GM23338 (cell line): Measurements from ENCODE around the gene FPR1. TPM values are rescaled to one million over a fixed set of nuclear protein-coding genes. Genes with fewer than 3 reads are reported as not detected.
A peak's percentile ranks its signal among the peaks of the same experiment; 100 is the strongest.
"Not testable (repeated sequence)": the region's sequence is repeated elsewhere in the genome, so short reads cannot be mapped to it uniquely, and the experiment has no call there.

ENCODE experiments used
- ATAC-seq: fragments of 200-7000 bp; cut with Tn5 transposase; 3 replicates; pipeline ENCODE4 v1.9.1; 2020
- DNase-seq: peaks from one replicate; pipeline ENCODE4 v3.0.0-alpha.2; 2015; ENCODE audit warnings: low spot score
- H2AFZ ChIP-seq: fragments of 200-600 bp; sonication (generic); 2 replicates; pipeline ENCODE4 v1.8.0; 2016; ENCODE audit warnings: antibody characterized with exemption, mild to moderate bottlenecking, moderate library complexity
- H3F3A ChIP-seq: fragments of 200-600 bp; sonication (generic); replicated peaks from 2 replicates; pipeline ENCODE4 v1.8.0; 2017; ENCODE audit warnings: antibody characterized with exemption, mixed run types, low read depth
- H3K27ac ChIP-seq: fragments of 200-600 bp; sonication (generic); 2 replicates; pipeline ENCODE4 v1.6.1; 2016; ENCODE audit warnings: low read depth
- H3K27me3 ChIP-seq: fragments of 200-600 bp; sonication (generic); 2 replicates; pipeline ENCODE4 v1.8.0; 2016; ENCODE audit warnings: mild to moderate bottlenecking, mixed run types, moderate library complexity; ENCODE audit not compliant: insufficient read depth
- H3K36me3 ChIP-seq: fragments of 200-600 bp; sonication (generic); 2 replicates; pipeline ENCODE4 v1.8.0; 2016; ENCODE audit warnings: mild to moderate bottlenecking; ENCODE audit not compliant: insufficient read depth
- H3K4me1 ChIP-seq: fragments of 200-600 bp; sonication (generic); 2 replicates; pipeline ENCODE4 v1.8.0; 2016; ENCODE audit warnings: mild to moderate bottlenecking, moderate library complexity; ENCODE audit not compliant: insufficient read depth
- H3K4me2 ChIP-seq: fragments of 200-600 bp; sonication (generic); 2 replicates; pipeline ENCODE4 v1.7.1; 2017; ENCODE audit warnings: mixed run types
- H3K4me3 ChIP-seq: fragments of 200-600 bp; sonication (generic); 2 replicates; pipeline ENCODE4 v1.6.1; 2016; ENCODE audit warnings: mixed run types
- H3K79me2 ChIP-seq: fragments of 200-600 bp; sonication (generic); replicated peaks from 2 replicates; pipeline ENCODE4 v1.8.0; 2017; ENCODE audit warnings: mild to moderate bottlenecking; ENCODE audit not compliant: insufficient read depth
- H3K9me2 ChIP-seq: fragments of 200-600 bp; sonication (generic); 2 replicates; pipeline ENCODE4 v1.8.0; 2017; ENCODE audit not compliant: insufficient read depth
- H4K20me1 ChIP-seq: fragments of 200-600 bp; sonication (generic); replicated peaks from 2 replicates; pipeline ENCODE4 v1.8.0; 2017; ENCODE audit warnings: mild to moderate bottlenecking; ENCODE audit not compliant: insufficient read depth
- H3K27ac Mint-ChIP-seq: 2 replicates; pipeline ENCODE4 v1.8.0; 2020; ENCODE audit warnings: inconsistent platforms, mild to moderate bottlenecking, moderate library complexity, mixed read lengths
- H3K27me3 Mint-ChIP-seq: 3 replicates; pipeline ENCODE4 v1.8.0; 2022; ENCODE audit warnings: low read depth, mild to moderate bottlenecking, moderate library complexity, mixed read lengths, inconsistent platforms; ENCODE audit not compliant: insufficient read depth, poor library complexity
- H3K36me3 Mint-ChIP-seq: 3 replicates; pipeline ENCODE4 v1.8.0; 2021; ENCODE audit warnings: low read depth, mild to moderate bottlenecking, inconsistent platforms, moderate library complexity, mixed read lengths
- H3K4me1 Mint-ChIP-seq: 3 replicates; pipeline ENCODE4 v1.8.0; 2020; ENCODE audit warnings: mild to moderate bottlenecking, inconsistent platforms, mixed read lengths
- H3K4me3 Mint-ChIP-seq: 3 replicates; pipeline ENCODE4 v1.8.0; 2021; ENCODE audit warnings: moderate library complexity, mild to moderate bottlenecking, inconsistent platforms, mixed read lengths
- H3K9me3 Mint-ChIP-seq: 3 replicates; pipeline ENCODE4 v1.8.0; 2020; ENCODE audit warnings: moderate library complexity, mild to moderate bottlenecking, inconsistent platforms, mixed read lengths
- EZH2phosphoT487 ChIP-seq: fragments of 200-600 bp; sonication (generic); IDR thresholded peaks from one replicate; pipeline ENCODE4 v1.8.1; 2018; ENCODE audit warnings: antibody characterized with exemption; ENCODE audit not compliant: unreplicated experiment
- JUNB ChIP-seq: IDR thresholded peaks from one replicate; pipeline ENCODE4 v1.6.1; 2016; ENCODE audit warnings: antibody characterized with exemption; ENCODE audit not compliant: unreplicated experiment
- STAT1 ChIP-seq: IDR thresholded peaks from one replicate; pipeline ENCODE4 v1.6.1; 2016; ENCODE audit warnings: antibody characterized with exemption; ENCODE audit not compliant: unreplicated experiment
- ZNF114 ChIP-seq: fragments of 250-450 bp; sonication (Bioruptor Pico); IDR thresholded peaks from 2 replicates; pipeline ENCODE4 v1.5.0; 2020; ENCODE audit warnings: mild to moderate bottlenecking, moderate library complexity
- polyA plus RNA-seq: library from polyadenylated mRNA; unstranded; fragments of >200 nt; fragmentation: Nextera tagmentation; extraction: Ambion mirVana; gene quantifications from 2 replicates; pipeline ENCODE4 v1.2.1, GENCODE V29; 2016
- total RNA-seq: library from RNA; depleted of rRNA; stranded (reverse); fragments of >200 nt; shearing (Covaris generic); gene quantifications from 2 replicates; pipeline ENCODE4 v1.2.3, GENCODE V29; 2014
- TF ChIP-seq, protein P1 (sequence below): IDR thresholded peaks from one replicate; pipeline ENCODE4 v1.6.1; 2018; ENCODE audit warnings: antibody characterized with exemption; ENCODE audit not compliant: unreplicated experiment
- TF ChIP-seq, protein P2 (sequence below): fragments of 250-450 bp; sonication (Bioruptor Pico); IDR thresholded peaks from 2 replicates; pipeline ENCODE4 v1.5.0; 2020; ENCODE audit warnings: mild to moderate bottlenecking, moderate library complexity

The FPR1 gene
- total and polyA plus RNA-seq, 2 experiments from 2014 or later, result not detected

DNA sequence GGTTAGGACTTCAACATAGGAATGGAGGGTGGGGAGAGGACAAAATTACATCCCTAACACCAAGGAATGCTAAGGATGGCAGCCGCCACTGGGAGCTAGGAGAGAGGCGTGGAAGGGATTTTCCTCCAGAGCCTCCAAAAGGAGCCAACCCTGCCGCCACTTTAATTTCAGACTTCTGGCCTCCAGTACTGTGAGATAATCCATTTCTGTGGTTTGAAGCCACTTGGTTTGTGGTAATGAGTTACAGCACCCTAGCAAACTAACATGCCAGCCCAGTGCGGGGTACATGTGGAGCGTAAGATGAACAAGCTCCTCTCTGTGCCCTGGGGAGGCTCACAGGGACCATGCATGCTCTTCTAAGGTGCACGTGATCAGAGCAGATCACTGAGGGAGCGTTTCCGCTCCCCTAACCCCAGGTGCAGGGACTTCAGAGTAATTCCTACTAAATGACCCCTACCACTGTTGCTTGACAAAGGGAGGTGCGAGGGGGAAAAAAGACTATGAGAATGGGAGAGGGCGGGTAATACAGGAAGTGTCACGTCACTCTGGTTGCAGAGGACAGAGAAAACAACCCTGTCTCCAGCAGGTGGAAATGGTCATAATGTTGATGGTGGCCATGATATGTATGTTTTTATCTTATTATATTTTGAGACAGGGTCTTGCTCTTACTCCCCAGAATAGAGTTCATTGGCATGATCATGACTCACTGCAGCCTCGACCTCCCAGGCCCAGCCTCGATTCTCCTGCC, 12.0 kb downstream of the FPR1 start:
- Mint-ChIP-seq H3K27me3 (no peaks in the 10 kb centered on the region), H3K4me1 (no peaks in the 10 kb centered on the region), H3K9me3 (peaks cover 46% of the 10 kb centered on the region), H3K4me3 (no peak overlapping the region; the same call in 2 of the 3 replicates), H3K27ac (no peak overlapping the region), H3K36me3 (peaks cover 4% of the 10 kb centered on the region; the same call in 2 of the 3 replicates)
- Histone ChIP-seq H3K9me2 (no peaks in the 10 kb centered on the region), H3F3A (no peaks in the 10 kb centered on the region), H4K20me1 (no peaks in the 10 kb centered on the region), H3K79me2 (no peaks in the 10 kb centered on the region), H3K27ac (no peak overlapping the region), H2AFZ (0 out of 2 replicates have a peak overlapping the region, but pooled peaks have one; percentile 32), H3K4me1 (no peaks in the 10 kb centered on the region), H3K36me3 (no peaks in the 10 kb centered on the region), H3K4me3 (no peak overlapping the region), H3K4me2 (no peak overlapping the region), H3K27me3 (no peaks in the 10 kb centered on the region)
- TF ChIP-seq ZNF114, result no peak
- TF ChIP-seq, protein P1, sequence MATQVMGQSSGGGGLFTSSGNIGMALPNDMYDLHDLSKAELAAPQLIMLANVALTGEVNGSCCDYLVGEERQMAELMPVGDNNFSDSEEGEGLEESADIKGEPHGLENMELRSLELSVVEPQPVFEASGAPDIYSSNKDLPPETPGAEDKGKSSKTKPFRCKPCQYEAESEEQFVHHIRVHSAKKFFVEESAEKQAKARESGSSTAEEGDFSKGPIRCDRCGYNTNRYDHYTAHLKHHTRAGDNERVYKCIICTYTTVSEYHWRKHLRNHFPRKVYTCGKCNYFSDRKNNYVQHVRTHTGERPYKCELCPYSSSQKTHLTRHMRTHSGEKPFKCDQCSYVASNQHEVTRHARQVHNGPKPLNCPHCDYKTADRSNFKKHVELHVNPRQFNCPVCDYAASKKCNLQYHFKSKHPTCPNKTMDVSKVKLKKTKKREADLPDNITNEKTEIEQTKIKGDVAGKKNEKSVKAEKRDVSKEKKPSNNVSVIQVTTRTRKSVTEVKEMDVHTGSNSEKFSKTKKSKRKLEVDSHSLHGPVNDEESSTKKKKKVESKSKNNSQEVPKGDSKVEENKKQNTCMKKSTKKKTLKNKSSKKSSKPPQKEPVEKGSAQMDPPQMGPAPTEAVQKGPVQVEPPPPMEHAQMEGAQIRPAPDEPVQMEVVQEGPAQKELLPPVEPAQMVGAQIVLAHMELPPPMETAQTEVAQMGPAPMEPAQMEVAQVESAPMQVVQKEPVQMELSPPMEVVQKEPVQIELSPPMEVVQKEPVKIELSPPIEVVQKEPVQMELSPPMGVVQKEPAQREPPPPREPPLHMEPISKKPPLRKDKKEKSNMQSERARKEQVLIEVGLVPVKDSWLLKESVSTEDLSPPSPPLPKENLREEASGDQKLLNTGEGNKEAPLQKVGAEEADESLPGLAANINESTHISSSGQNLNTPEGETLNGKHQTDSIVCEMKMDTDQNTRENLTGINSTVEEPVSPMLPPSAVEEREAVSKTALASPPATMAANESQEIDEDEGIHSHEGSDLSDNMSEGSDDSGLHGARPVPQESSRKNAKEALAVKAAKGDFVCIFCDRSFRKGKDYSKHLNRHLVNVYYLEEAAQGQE, result no peak
- no peak for TF ChIP-seq JUNB
- no peak for ATAC-seq
- DNase-seq, result no peak

DNA sequence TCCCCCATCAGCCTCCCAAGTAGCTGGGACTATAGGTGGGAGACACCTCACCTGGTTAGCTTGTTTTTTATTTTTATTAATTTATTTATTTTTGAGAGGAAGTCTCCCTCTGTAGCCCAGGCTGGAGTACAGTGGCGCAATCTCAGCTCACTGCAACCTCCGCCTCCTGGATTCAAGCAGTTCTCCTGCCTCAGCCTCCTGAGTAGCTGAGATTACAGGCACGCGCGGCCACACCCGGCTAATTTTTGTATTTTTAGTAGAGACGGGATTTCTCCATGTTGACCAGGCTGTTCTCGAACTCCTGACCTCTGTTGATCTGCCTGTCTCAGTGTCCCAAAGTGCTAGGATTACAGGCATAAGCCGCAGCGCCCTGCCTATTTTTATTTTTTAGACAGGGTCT, 13.2 kb downstream of the FPR1 start:
- H2AFZ ChIP-seq, H3K4me3 Mint-ChIP-seq, H3F3A ChIP-seq, DNase-seq, H3K36me3 ChIP-seq, H3K4me2 ChIP-seq, H3K9me2 ChIP-seq, ATAC-seq, H3K27me3 Mint-ChIP-seq, H3K27ac ChIP-seq, H3K4me1 ChIP-seq, H3K36me3 Mint-ChIP-seq, H3K27me3 ChIP-seq, H3K27ac Mint-ChIP-seq, H4K20me1 ChIP-seq, H3K4me1 Mint-ChIP-seq, H3K4me3 ChIP-seq, H3K79me2 ChIP-seq: not testable (repeated sequence)
- peaks cover 38% of the 10 kb centered on the region for H3K9me3 Mint-ChIP-seq

DNA sequence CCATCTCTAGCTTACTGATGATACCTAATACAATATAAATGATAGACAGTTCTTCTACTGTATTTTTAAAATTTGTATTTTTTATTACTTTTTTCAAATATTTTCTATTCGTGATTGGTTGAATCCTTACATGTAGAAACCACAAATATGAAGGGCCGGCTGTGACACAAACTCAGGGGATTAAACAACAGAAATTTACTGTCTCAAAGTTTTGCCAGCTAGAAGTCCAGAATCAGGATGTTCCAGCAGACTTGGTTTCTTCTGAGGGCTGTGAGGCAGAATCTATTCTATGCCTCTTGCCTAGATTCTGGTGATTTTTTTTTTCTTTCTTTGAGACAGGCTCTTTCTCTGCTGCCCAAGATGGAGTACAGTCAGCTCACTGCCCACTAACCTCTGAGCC, 13.8 kb downstream of the FPR1 start:
- Histone ChIP-seq H3K4me1 (peaks cover 9% of the 10 kb centered on the region; the same call in 1 of the 2 replicates), H3K36me3 (no peaks in the 10 kb centered on the region), H3F3A (no peaks in the 10 kb centered on the region), H3K9me2 (no peaks in the 10 kb centered on the region), H3K79me2 (no peaks in the 10 kb centered on the region), H2AFZ (no peak overlapping the region), H4K20me1 (no peaks in the 10 kb centered on the region), H3K4me3 (no peak overlapping the region), H3K4me2 (no peak overlapping the region), H3K27ac (no peak overlapping the region), H3K27me3 (no peaks in the 10 kb centered on the region)
- Mint-ChIP-seq H3K27ac (no peak overlapping the region), H3K9me3 (peaks cover 34% of the 10 kb centered on the region), H3K27me3 (no peaks in the 10 kb centered on the region), H3K36me3 (peaks cover 4% of the 10 kb centered on the region; the same call in 2 of the 3 replicates), H3K4me3 (no peak overlapping the region), H3K4me1 (peaks cover 11% of the 10 kb centered on the region; the same call in 2 of the 3 replicates)
- no peak for ATAC-seq
- no peak for DNase-seq
- TF ChIP-seq STAT1 (no peak), EZH2phosphoT487 (no peak), JUNB (no peak)
- TF ChIP-seq, protein P2, sequence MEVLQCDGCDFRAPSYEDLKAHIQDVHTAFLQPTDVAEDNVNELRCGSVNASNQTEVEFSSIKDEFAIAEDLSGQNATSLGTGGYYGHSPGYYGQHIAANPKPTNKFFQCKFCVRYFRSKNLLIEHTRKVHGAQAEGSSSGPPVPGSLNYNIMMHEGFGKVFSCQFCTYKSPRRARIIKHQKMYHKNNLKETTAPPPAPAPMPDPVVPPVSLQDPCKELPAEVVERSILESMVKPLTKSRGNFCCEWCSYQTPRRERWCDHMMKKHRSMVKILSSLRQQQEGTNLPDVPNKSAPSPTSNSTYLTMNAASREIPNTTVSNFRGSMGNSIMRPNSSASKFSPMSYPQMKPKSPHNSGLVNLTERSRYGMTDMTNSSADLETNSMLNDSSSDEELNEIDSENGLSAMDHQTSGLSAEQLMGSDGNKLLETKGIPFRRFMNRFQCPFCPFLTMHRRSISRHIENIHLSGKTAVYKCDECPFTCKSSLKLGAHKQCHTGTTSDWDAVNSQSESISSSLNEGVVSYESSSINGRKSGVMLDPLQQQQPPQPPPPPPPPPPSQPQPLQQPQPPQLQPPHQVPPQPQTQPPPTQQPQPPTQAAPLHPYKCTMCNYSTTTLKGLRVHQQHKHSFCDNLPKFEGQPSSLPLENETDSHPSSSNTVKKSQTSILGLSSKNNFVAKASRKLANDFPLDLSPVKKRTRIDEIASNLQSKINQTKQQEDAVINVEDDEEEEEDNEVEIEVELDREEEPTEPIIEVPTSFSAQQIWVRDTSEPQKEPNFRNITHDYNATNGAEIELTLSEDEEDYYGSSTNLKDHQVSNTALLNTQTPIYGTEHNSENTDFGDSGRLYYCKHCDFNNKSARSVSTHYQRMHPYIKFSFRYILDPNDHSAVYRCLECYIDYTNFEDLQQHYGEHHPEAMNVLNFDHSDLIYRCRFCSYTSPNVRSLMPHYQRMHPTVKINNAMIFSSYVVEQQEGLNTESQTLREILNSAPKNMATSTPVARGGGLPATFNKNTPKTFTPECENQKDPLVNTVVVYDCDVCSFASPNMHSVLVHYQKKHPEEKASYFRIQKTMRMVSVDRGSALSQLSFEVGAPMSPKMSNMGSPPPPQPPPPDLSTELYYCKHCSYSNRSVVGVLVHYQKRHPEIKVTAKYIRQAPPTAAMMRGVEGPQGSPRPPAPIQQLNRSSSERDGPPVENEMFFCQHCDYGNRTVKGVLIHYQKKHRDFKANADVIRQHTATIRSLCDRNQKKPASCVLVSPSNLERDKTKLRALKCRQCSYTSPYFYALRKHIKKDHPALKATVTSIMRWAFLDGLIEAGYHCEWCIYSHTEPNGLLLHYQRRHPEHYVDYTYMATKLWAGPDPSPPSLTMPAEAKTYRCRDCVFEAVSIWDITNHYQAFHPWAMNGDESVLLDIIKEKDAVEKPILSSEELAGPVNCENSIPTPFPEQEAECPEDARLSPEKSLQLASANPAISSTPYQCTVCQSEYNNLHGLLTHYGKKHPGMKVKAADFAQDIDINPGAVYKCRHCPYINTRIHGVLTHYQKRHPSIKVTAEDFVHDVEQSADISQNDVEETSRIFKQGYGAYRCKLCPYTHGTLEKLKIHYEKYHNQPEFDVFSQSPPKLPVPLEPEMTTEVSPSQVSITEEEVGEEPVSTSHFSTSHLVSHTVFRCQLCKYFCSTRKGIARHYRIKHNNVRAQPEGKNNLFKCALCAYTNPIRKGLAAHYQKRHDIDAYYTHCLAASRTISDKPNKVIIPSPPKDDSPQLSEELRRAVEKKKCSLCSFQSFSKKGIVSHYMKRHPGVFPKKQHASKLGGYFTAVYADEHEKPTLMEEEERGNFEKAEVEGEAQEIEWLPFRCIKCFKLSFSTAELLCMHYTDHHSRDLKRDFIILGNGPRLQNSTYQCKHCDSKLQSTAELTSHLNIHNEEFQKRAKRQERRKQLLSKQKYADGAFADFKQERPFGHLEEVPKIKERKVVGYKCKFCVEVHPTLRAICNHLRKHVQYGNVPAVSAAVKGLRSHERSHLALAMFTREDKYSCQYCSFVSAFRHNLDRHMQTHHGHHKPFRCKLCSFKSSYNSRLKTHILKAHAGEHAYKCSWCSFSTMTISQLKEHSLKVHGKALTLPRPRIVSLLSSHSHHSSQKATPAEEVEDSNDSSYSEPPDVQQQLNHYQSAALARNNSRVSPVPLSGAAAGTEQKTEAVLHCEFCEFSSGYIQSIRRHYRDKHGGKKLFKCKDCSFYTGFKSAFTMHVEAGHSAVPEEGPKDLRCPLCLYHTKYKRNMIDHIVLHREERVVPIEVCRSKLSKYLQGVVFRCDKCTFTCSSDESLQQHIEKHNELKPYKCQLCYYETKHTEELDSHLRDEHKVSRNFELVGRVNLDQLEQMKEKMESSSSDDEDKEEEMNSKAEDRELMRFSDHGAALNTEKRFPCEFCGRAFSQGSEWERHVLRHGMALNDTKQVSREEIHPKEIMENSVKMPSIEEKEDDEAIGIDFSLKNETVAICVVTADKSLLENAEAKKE (CRISPR knock-in tag), result no peak
